ENCODE results near the gene EEFSEC. TPM values are rescaled to one million over a fixed set of nuclear protein-coding genes. Genes with fewer than 3 reads are reported as not detected.

The EEFSEC gene
- total RNA-seq, 1 donor = 5.1 TPM

DNA sequence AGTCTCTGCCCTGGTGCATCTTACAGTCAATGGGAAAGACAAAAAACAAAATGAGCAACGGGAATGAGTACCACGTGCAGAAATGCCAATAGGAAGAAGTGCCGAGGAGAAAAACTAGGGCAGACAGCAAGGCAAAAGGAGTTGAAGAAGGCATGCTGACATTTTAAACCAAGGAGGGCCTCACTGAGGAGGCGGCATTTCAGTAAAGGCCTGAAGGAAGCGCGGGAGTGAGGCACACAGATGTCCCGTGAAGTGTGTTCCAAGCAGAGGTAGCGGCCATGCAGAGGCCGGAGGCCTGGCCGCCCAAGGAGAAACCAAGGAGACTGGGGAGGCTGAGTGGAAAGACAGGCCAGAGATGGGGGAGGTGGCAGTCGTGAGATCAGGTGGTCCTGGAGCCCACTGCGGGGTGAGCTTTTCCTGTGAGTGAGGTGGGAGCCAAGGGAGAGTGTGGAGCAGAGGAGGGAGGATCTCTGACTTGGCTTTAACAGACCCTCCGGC, 278.6 kb downstream of the EEFSEC start:
- Histone ChIP-seq H3K36me3 (ENCODE audit: insufficient read depth, low read length) (no peaks in the 10 kb centered on the region), H3K9me3 (ENCODE audit: low read depth, low read length) (no peaks in the 10 kb centered on the region), H4K20me1 (ENCODE audit: insufficient read depth, low read length) (no peaks in the 10 kb centered on the region), H3K4me3 (ENCODE audit: insufficient read depth, low read length) (no peak overlapping the region), H3K27ac (ENCODE audit: low read depth, low read length) (no peak overlapping the region), H3K4me2 (ENCODE audit: insufficient read depth, low read length) (no peak overlapping the region), H3K4me1 (ENCODE audit: insufficient read depth, low read length) (no peaks in the 10 kb centered on the region), H3K27me3 (ENCODE audit: insufficient read depth, low read length) (peaks cover 46% of the 10 kb centered on the region), H2AFZ (ENCODE audit: low read length) (no peak overlapping the region), H3K79me2 (ENCODE audit: insufficient read depth, low read length) (no peaks in the 10 kb centered on the region)
- no peak for DNase-seq (ENCODE audit: insufficient read length, low spot score, missing footprints)
- TF ChIP-seq, protein P1, sequence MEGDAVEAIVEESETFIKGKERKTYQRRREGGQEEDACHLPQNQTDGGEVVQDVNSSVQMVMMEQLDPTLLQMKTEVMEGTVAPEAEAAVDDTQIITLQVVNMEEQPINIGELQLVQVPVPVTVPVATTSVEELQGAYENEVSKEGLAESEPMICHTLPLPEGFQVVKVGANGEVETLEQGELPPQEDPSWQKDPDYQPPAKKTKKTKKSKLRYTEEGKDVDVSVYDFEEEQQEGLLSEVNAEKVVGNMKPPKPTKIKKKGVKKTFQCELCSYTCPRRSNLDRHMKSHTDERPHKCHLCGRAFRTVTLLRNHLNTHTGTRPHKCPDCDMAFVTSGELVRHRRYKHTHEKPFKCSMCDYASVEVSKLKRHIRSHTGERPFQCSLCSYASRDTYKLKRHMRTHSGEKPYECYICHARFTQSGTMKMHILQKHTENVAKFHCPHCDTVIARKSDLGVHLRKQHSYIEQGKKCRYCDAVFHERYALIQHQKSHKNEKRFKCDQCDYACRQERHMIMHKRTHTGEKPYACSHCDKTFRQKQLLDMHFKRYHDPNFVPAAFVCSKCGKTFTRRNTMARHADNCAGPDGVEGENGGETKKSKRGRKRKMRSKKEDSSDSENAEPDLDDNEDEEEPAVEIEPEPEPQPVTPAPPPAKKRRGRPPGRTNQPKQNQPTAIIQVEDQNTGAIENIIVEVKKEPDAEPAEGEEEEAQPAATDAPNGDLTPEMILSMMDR (IDR thresholded peaks at IDR 0.05; ENCODE audit: extremely low read depth, low read depth, low read length) = no peak

DNA sequence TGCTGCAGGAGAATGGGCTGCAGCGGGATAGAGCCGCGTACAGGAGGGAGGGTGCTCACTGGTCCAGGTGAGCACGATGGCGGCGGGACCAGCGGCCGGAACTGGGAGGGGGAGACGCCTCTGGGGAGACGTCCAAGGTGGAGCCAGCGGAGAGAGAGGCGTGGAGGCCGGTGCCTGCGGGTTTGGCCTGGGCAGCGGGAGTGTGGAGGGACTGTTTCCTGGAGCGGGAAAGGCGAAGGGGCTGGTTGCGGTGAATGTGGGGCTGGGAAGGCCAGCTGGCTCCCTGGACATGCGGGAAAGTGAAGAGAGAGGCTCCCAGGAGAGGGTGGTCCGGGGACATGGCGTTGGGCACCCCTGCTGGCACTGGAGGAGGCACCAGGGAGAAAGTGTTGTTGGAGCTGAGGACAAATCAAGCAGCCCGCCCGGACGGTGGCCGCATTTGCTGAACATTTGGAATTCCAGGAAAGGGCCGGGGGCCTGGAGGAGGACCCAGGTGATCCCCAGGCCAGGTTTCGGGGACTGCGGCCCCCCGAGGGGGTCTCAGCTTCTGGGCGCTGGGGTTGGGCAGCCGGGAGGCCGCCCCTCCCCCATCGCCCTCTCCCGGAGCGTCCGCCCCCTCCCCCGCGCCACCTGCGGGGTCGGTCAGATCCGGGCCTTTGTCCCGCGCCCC, 279.2 kb downstream of the EEFSEC start:
- Histone ChIP-seq H2AFZ (ENCODE audit: low read length) (no peak overlapping the region), H4K20me1 (ENCODE audit: insufficient read depth, low read length) (no peaks in the 10 kb centered on the region), H3K4me2 (ENCODE audit: insufficient read depth, low read length) (no peak overlapping the region)

DNA sequence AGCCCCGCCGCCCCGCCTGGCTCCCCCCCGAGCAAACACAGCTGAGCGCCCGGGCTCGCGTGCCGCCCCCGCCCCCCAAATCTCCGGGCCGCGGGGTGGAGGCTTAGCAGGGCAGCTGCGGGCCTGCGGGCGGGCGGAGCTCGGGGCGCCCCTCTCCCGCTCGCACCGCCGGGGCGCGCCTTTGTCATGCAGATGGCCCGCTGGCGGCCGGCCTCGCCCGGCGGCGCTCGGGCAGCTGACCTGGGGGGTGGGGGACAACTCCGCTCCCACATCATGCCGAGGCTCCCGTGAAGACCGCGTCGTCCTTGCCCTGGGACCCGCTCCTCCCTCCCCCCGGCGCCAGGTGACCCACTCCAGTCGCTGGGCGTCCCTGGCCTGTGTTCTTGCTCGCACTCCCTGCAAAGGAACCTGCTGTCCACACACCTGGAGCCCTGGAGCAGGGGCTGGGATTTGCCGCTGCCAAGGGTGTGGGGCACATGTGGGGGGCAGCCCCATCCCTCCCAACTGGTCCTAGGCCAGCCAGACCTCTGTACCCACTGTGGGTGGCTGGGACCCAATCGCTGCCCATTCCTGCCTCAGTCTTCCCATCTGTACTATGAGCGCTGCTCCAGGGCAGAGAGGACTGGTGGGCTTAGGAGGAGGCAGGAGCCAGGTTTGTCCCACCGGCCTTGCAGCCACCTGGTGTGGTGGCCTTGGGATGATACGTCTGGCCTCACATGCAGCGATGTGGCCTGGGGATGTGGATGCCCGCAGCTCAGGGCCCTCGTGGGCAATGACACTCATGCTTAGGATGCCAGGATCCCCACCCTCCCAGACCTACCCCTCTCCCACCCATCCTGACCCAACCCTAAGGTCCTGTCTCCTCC, 279.9 kb downstream of the EEFSEC start:
- no peaks in the 10 kb centered on the region for H3K9me3 ChIP-seq (ENCODE audit: low read depth, low read length)

More for the DNA sequence above, 279.2 kb downstream of the EEFSEC start:
- DNase-seq (ENCODE audit: insufficient read length, low spot score, missing footprints) = no peak
- Histone ChIP-seq H3K27ac (ENCODE audit: low read depth, low read length) (no peak overlapping the region), H3K4me3 (ENCODE audit: insufficient read depth, low read length) (no peak overlapping the region), H3K79me2 (ENCODE audit: insufficient read depth, low read length) (no peaks in the 10 kb centered on the region), H3K27me3 (ENCODE audit: insufficient read depth, low read length) (peaks cover 46% of the 10 kb centered on the region), H3K36me3 (ENCODE audit: insufficient read depth, low read length) (no peaks in the 10 kb centered on the region), H3K4me1 (ENCODE audit: insufficient read depth, low read length) (no peaks in the 10 kb centered on the region), H3K9me3 (ENCODE audit: low read depth, low read length) (no peaks in the 10 kb centered on the region)
- TF ChIP-seq, protein P1 (IDR thresholded peaks at IDR 0.05; ENCODE audit: extremely low read depth, low read depth, low read length) = no peak

More for the DNA sequence above, 279.9 kb downstream of the EEFSEC start:
- Histone ChIP-seq H3K4me1 (ENCODE audit: insufficient read depth, low read length) (no peaks in the 10 kb centered on the region), H4K20me1 (ENCODE audit: insufficient read depth, low read length) (no peaks in the 10 kb centered on the region), H3K79me2 (ENCODE audit: insufficient read depth, low read length) (no peaks in the 10 kb centered on the region), H3K27me3 (ENCODE audit: insufficient read depth, low read length) (peaks cover 46% of the 10 kb centered on the region), H3K27ac (ENCODE audit: low read depth, low read length) (no peak overlapping the region), H3K4me2 (ENCODE audit: insufficient read depth, low read length) (no peak overlapping the region), H3K4me3 (ENCODE audit: insufficient read depth, low read length) (no peak overlapping the region), H2AFZ (ENCODE audit: low read length) (no peak overlapping the region), H3K36me3 (ENCODE audit: insufficient read depth, low read length) (no peaks in the 10 kb centered on the region)
- TF ChIP-seq, protein P1 (IDR thresholded peaks at IDR 0.05; ENCODE audit: extremely low read depth, low read depth, low read length) = no peak
- DNase-seq (ENCODE audit: insufficient read length, low spot score, missing footprints) = no peak
